CD14-positive monocyte (primary cell): Measurements from ENCODE around the gene DNAH9. TPM values are rescaled to one million over a fixed set of nuclear protein-coding genes. Genes with fewer than 3 reads are reported as not detected.

Experiments used
- DNase-seq, 3 donors: peaks; one replicate each; pipeline ENCODE4 v3.0.0-alpha.2; 2011 to 2022
- H2AFZ ChIP-seq: 2 replicates; pipeline ENCODE4 v1.6.0; 2012; ENCODE audit warnings: mild to moderate bottlenecking, low read depth, low read length, inconsistent platforms; ENCODE audit not compliant: insufficient read depth, poor library complexity, severe bottlenecking
- H3K27ac ChIP-seq, 2 donors: 1 replicate in 1 of 2; 2 replicates in 1 of 2; pipeline ENCODE4 v1.5.1; 2012 to 2013; ENCODE audit warnings: low read length in 2 of 2, control low read depth in 1 of 2, inconsistent platforms in 1 of 2, low read depth in 1 of 2, mild to moderate bottlenecking in 1 of 2
- H3K27me3 ChIP-seq, 2 donors: one replicate each; pipeline versions ENCODE4 v1.6.0 to v1.6.1; 2011 to 2013; ENCODE audit warnings: low read length in 2 of 2; ENCODE audit not compliant: control insufficient read depth in 2 of 2, insufficient read depth in 2 of 2
- H3K36me3 ChIP-seq, 2 donors: replicated peaks in 1 of 2; 1 replicate in 1 of 2; 2 replicates in 1 of 2; pipeline versions ENCODE4 v1.5.1 to v1.6.1; 2012 to 2013; ENCODE audit warnings: low read length in 2 of 2, control low read depth in 1 of 2, inconsistent platforms in 1 of 2, mild to moderate bottlenecking in 1 of 2; ENCODE audit not compliant: insufficient read depth in 2 of 2, control insufficient read depth in 1 of 2
- H3K4me1 ChIP-seq, 2 donors: 1 replicate in 1 of 2; 2 replicates in 1 of 2; pipeline versions ENCODE4 v1.5.1 to v1.6.1; 2012 to 2013; ENCODE audit warnings: low read length in 2 of 2, control low read depth in 1 of 2, inconsistent platforms in 1 of 2, mild to moderate bottlenecking in 1 of 2, moderate library complexity in 1 of 2; ENCODE audit not compliant: insufficient read depth in 2 of 2, control insufficient read depth in 1 of 2
- H3K4me2 ChIP-seq: replicated peaks from 2 replicates; pipeline ENCODE3; 2012; ENCODE audit warnings: low read length, moderate library complexity, mild to moderate bottlenecking; ENCODE audit not compliant: poor library complexity, severe bottlenecking; ENCODE audit errors: extremely low read depth
- H3K4me3 ChIP-seq, 3 experiments: fragments of 200-600 bp in 1 of 3; sonication (generic) in 1 of 3; replicated peaks in 1 of 3; 1 replicate in 2 of 3; 2 replicates in 1 of 3; pipeline ENCODE4 v1.5.1; 2011 to 2013; ENCODE audit warnings: low read length in 3 of 3, mild to moderate bottlenecking in 3 of 3, control low read depth in 2 of 3, low read depth in 2 of 3, inconsistent platforms in 1 of 3, moderate library complexity in 1 of 3
- H3K79me2 ChIP-seq: 2 replicates; pipeline ENCODE4 v1.6.0; 2012; ENCODE audit warnings: mild to moderate bottlenecking, control low read depth, inconsistent platforms, low read length, moderate library complexity; ENCODE audit not compliant: insufficient read depth
- H3K9ac ChIP-seq: 2 replicates; pipeline ENCODE4 v1.6.0; 2017; ENCODE audit warnings: low read length, mild to moderate bottlenecking; ENCODE audit not compliant: insufficient read depth, poor library complexity, severe bottlenecking
- H3K9me3 ChIP-seq, 2 donors: replicated peaks in 1 of 2; 1 replicate in 1 of 2; 2 replicates in 1 of 2; pipeline versions ENCODE4 v1.5.1 to v1.6.1; 2012 to 2013; ENCODE audit warnings: low read length in 2 of 2, control low read depth in 1 of 2; ENCODE audit not compliant: control insufficient read depth in 1 of 2, insufficient read depth in 1 of 2
- H4K20me1 ChIP-seq: 2 replicates; pipeline ENCODE4 v1.6.0; 2012; ENCODE audit warnings: mild to moderate bottlenecking, low read length, control low read depth, moderate library complexity; ENCODE audit not compliant: insufficient read depth
- H3K27ac Mint-ChIP-seq, 7 donors: one replicate each; pipeline ENCODE4 v1.8.0; 2020; ENCODE audit warnings: mild to moderate bottlenecking in 7 of 7, mixed read lengths in 7 of 7, moderate library complexity in 6 of 7, inconsistent platforms in 2 of 7
- H3K27me3 Mint-ChIP-seq, 3 donors: one replicate each; pipeline ENCODE4 v1.8.0; 2021 to 2022; ENCODE audit warnings: low read depth in 3 of 3, mild to moderate bottlenecking in 3 of 3, mixed read lengths in 3 of 3, moderate library complexity in 3 of 3, inconsistent platforms in 1 of 3
- H3K36me3 Mint-ChIP-seq, 2 donors: one replicate each; pipeline ENCODE4 v1.8.0; 2020; ENCODE audit warnings: mixed read lengths in 2 of 2, inconsistent platforms in 1 of 2, mild to moderate bottlenecking in 1 of 2
- H3K4me1 Mint-ChIP-seq: one replicate; pipeline ENCODE4 v1.8.0; 2020; ENCODE audit warnings: mild to moderate bottlenecking, mixed read lengths
- H3K4me3 Mint-ChIP-seq, 2 donors: one replicate each; pipeline ENCODE4 v1.8.0; 2020; ENCODE audit warnings: mild to moderate bottlenecking in 2 of 2, mixed read lengths in 2 of 2, moderate library complexity in 1 of 2
- H3K9me3 Mint-ChIP-seq, 7 donors: one replicate each; pipeline ENCODE4 v1.8.0; 2020 to 2022; ENCODE audit warnings: mixed read lengths in 7 of 7, mild to moderate bottlenecking in 6 of 7, moderate library complexity in 6 of 7, inconsistent platforms in 2 of 7
- whole genome bisulfite sequencing: methylation state at CpG from one replicate; pipeline ENCODE4 v1.1.5; 2013; ENCODE audit warnings: missing lambda C conversion rate; ENCODE audit not compliant: insufficient coverage; 5-methylcytosine and 5-hydroxymethylcytosine counted together
- intact Hi-C, 2 donors: fragments of 100-400 bp; cut with micrococcal nuclease; formaldehyde crosslinking; loops; one replicate each; pipeline versions ENCODE4 v1.15.0 to v1.15.1; 2023
- polyA plus RNA-seq, 3 donors: library from polyadenylated mRNA; depleted of rRNA in 1 of 3; unstranded in 2 of 3; stranded (reverse) in 1 of 3; fragments of 300-500 nt in 2 of 3; fragments of >200 nt in 1 of 3; fragmentation: Illumina TruSeq in 2 of 3; gene quantifications; 1 replicate in 2 of 3; 2 replicates in 1 of 3; pipeline ENCODE4 v1.2.3, GENCODE V29; 2012 to 2021
- TF ChIP-seq, protein P1 (sequence below): fragments of 200-600 bp; IDR thresholded peaks from one replicate; pipeline ENCODE4 v1.8.0; 2022; ENCODE audit warnings: antibody characterized with exemption, mild to moderate bottlenecking

Gene DNAH9
- polyA plus RNA-seq, 3 donors, result not detected

GRCh38 chr17:11720816-11721215, 122.5 kb downstream of the DNAH9 start:
- Histone ChIP-seq H2AFZ (no peak overlapping the region), H3K27me3 (no peaks in the 10 kb centered on the region), H3K27ac (no peak overlapping the region), H3K36me3 (no peaks in the 10 kb centered on the region), H3K4me3 (no peak overlapping the region), H3K9ac (no peak overlapping the region), H4K20me1 (no peaks in the 10 kb centered on the region), H3K4me1 (no peaks in the 10 kb centered on the region), H3K79me2 (no peaks in the 10 kb centered on the region), H3K4me2 (no peak overlapping the region), H3K9me3 (peaks cover 10 to 22% of the 10 kb centered on the region in 2 donors)
- TF ChIP-seq, protein P1, sequence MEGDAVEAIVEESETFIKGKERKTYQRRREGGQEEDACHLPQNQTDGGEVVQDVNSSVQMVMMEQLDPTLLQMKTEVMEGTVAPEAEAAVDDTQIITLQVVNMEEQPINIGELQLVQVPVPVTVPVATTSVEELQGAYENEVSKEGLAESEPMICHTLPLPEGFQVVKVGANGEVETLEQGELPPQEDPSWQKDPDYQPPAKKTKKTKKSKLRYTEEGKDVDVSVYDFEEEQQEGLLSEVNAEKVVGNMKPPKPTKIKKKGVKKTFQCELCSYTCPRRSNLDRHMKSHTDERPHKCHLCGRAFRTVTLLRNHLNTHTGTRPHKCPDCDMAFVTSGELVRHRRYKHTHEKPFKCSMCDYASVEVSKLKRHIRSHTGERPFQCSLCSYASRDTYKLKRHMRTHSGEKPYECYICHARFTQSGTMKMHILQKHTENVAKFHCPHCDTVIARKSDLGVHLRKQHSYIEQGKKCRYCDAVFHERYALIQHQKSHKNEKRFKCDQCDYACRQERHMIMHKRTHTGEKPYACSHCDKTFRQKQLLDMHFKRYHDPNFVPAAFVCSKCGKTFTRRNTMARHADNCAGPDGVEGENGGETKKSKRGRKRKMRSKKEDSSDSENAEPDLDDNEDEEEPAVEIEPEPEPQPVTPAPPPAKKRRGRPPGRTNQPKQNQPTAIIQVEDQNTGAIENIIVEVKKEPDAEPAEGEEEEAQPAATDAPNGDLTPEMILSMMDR, result no peak
- H3K27me3 Mint-ChIP-seq, result peaks cover 0 to 4% (median 2%) of the 10 kb centered on the region in 3 donors
- no peak overlapping the region for H3K4me3 Mint-ChIP-seq
- intact Hi-C loops, result no loop called here
- H3K27ac Mint-ChIP-seq, result no peak overlapping the region
- peaks cover 2 to 21% (median 14%) of the 10 kb centered on the region in 7 donors for H3K9me3 Mint-ChIP-seq
- H3K36me3 Mint-ChIP-seq, result no peaks in the 10 kb centered on the region
- no peak for DNase-seq
- no peaks in the 10 kb centered on the region for H3K4me1 Mint-ChIP-seq
- no CpG with 5 or more reads among the region's 2 CpGs for WGBS

DNA sequence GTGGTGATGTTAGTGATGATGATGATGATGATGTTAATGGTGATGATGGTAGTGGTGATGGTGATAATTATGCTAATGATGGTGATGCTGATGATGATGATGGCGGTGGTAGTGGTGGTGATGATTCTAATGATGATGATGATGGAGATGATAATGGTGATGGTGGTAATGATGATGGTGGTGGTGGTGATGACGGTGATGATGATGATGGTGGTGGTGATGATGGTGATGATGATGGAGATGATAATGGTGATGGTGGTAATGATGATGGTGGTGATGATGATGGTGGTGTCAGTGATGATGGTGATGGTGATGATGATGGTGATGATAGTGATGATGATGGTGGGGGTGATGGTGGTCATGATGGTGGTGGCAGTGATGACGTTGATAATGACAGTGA, 132.5 kb downstream of the DNAH9 start:
- H3K27me3 Mint-ChIP-seq, result peaks cover 0 to 3% (median 0%) of the 10 kb centered on the region in 3 donors
- H4K20me1 ChIP-seq, result no peaks in the 10 kb centered on the region
- H3K4me2 ChIP-seq, result no peak overlapping the region
- no peaks in the 10 kb centered on the region for H3K79me2 ChIP-seq
- H3K4me3 ChIP-seq, result no peak overlapping the region
- H3K27ac ChIP-seq, result no peak overlapping the region
- no peaks in the 10 kb centered on the region for H3K4me1 ChIP-seq
- H2AFZ ChIP-seq, result no peak overlapping the region
- no peaks in the 10 kb centered on the region for H3K36me3 ChIP-seq
- H3K9me3 ChIP-seq, result peaks cover 31 to 47% of the 10 kb centered on the region in 2 donors
- H3K4me1 Mint-ChIP-seq, result no peaks in the 10 kb centered on the region
- no peaks in the 10 kb centered on the region for H3K27me3 ChIP-seq
- TF ChIP-seq, protein P1, result no peak
- WGBS, result 90% methylated on average over 3 of the region's 3 CpGs
- no peak overlapping the region for H3K9ac ChIP-seq
- H3K9me3 Mint-ChIP-seq, result peaks cover 6 to 27% (median 18%) of the 10 kb centered on the region in 7 donors
- H3K36me3 Mint-ChIP-seq, result no peaks in the 10 kb centered on the region
- no peak overlapping the region for H3K27ac Mint-ChIP-seq
- no peak for DNase-seq
- intact Hi-C loops, result no loop called here
- H3K4me3 Mint-ChIP-seq, result no peak overlapping the region
